Hepatocyte (in vitro differentiated cells): ENCODE data around the gene NINJ2. TPM values are rescaled to one million over a fixed set of nuclear protein-coding genes. Genes with fewer than 3 reads are reported as not detected.
"Not testable (repeated sequence)": the region's sequence is repeated elsewhere in the genome, so short reads cannot be mapped to it uniquely, and the experiment has no call there.

Experiments used
- DNase-seq: peaks from one replicate; pipeline ENCODE4 v3.0.0-alpha.2; 2016; ENCODE audit warnings: low spot score
- H2AFZ ChIP-seq: fragments of 200-600 bp; sonication (generic); 2 replicates; pipeline ENCODE4 v1.6.0; 2016; ENCODE audit warnings: antibody characterized with exemption, mild to moderate bottlenecking
- H3K27ac ChIP-seq: fragments of 200-600 bp; sonication (generic); 2 replicates; pipeline ENCODE4 v1.5.1; 2016; ENCODE audit warnings: mild to moderate bottlenecking
- H3K27me3 ChIP-seq: fragments of 200-600 bp; sonication (generic); 2 replicates; pipeline ENCODE4 v1.6.1; 2016
- H3K36me3 ChIP-seq: fragments of 200-600 bp; sonication (generic); replicated peaks from 2 replicates; pipeline ENCODE4 v1.5.1; 2016; ENCODE audit warnings: low read depth; ENCODE audit not compliant: insufficient read depth
- H3K4me1 ChIP-seq: fragments of 200-600 bp; sonication (generic); 2 replicates; pipeline ENCODE4 v1.5.1; 2016; ENCODE audit warnings: mild to moderate bottlenecking, moderate library complexity; ENCODE audit not compliant: insufficient read depth
- H3K4me2 ChIP-seq: fragments of 200-600 bp; sonication (generic); 2 replicates; pipeline ENCODE4 v1.6.0; 2016
- H3K4me3 ChIP-seq: fragments of 200-600 bp; sonication (generic); 2 replicates; pipeline ENCODE4 v1.5.1; 2016; ENCODE audit warnings: mild to moderate bottlenecking
- H3K79me2 ChIP-seq: fragments of 200-600 bp; sonication (generic); 2 replicates; pipeline ENCODE4 v1.6.0; 2017; ENCODE audit warnings: mild to moderate bottlenecking
- H3K9me2 ChIP-seq: fragments of 200-600 bp; sonication (generic); replicated peaks from 2 replicates; pipeline ENCODE4 v1.6.0; 2017; ENCODE audit warnings: mild to moderate bottlenecking; ENCODE audit not compliant: insufficient read depth
- H3K9me3 ChIP-seq: fragments of 200-600 bp; sonication (generic); 2 replicates; pipeline ENCODE4 v1.5.1; 2016; ENCODE audit warnings: low read depth, mild to moderate bottlenecking
- H4K20me1 ChIP-seq: fragments of 200-600 bp; sonication (generic); 2 replicates; pipeline ENCODE4 v1.6.0; 2016; ENCODE audit warnings: mild to moderate bottlenecking; ENCODE audit not compliant: insufficient read depth, poor library complexity, severe bottlenecking
- CTCF ChIP-seq: fragments of 200-600 bp; sonication (generic); IDR thresholded peaks from 2 replicates; pipeline ENCODE4 v1.5.1; 2016; ENCODE audit warnings: antibody characterized with exemption, mild to moderate bottlenecking; ENCODE audit not compliant: poor library complexity
- EZH2 ChIP-seq: fragments of 200-600 bp; sonication (generic); IDR thresholded peaks from 2 replicates; pipeline ENCODE4 v1.6.1; 2016; ENCODE audit warnings: antibody characterized with exemption, mild to moderate bottlenecking, borderline replicate concordance
- EZH2phosphoT487 ChIP-seq: fragments of 200-600 bp; sonication (generic); IDR thresholded peaks from one replicate; pipeline ENCODE4 v1.6.1; 2018; ENCODE audit warnings: antibody characterized with exemption, mild to moderate bottlenecking, low read depth, moderate library complexity; ENCODE audit not compliant: unreplicated experiment, severe bottlenecking
- WGBS: methylation state at CpG from one replicate; pipeline ENCODE4 v1.1.6; 2016; ENCODE audit warnings: low lambda C conversion rate; ENCODE audit errors: missing lambda C conversion rate; 5-methylcytosine and 5-hydroxymethylcytosine counted together
- polyA plus RNA-seq: library from polyadenylated mRNA; unstranded; fragments of >200 nt; fragmentation: Nextera tagmentation; extraction: Ambion mirVana; gene quantifications from 2 replicates; pipeline ENCODE4 v1.2.1, GENCODE V29; 2016
- total RNA-seq: library from RNA; depleted of rRNA; stranded (reverse); fragments of >200 nt; gene quantifications from 2 replicates; pipeline ENCODE4 v1.2.3, GENCODE V29; 2014

Gene NINJ2
- total and polyA plus RNA-seq, 2 experiments from 2014 or later = 0.70 to 2.1 TPM

DNA sequence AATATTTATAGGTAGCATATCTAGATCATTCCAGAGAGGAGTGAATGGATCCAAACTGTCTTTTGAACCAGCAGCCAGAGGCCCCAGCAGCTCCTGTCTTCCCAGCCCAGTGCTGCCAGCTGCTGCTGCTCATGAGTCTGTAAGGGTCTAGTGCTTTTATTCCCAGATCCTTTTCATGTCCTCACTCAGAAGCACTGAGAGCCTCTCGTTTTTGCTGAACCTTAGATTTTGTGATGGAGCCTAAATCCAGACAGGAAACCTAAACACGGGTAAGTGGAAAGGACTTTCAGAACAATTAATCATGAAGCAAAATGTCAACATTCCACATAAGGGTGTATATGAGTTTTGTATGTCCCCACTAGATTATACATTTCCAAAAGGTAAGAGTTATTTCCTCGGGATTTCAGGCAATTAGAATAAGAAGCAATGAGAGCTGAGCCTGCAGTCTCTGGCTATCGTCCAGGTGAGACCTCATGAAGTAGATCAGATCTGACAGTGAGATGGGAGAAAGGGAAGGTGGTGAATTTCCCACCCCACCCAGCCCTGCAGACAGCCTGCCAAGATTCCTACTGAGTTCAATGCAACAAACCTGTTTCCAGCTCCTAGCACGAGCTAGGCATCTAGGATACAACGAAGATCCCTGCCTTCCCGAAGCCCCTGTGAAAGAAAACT, 84.4 kb downstream of the NINJ2 start:
- no peak for DNase-seq
- no peak overlapping the region for H2AFZ ChIP-seq

GRCh38 chr12:577994-578747, 85.1 kb downstream of the NINJ2 start:
- 71% methylated on average over 19 of the region's 19 CpGs for WGBS
- not testable (repeated sequence) for H3K9me3 ChIP-seq, H3K79me2 ChIP-seq, DNase-seq, H3K27me3 ChIP-seq, H3K36me3 ChIP-seq, H4K20me1 ChIP-seq, H3K4me3 ChIP-seq, H3K9me2 ChIP-seq, H2AFZ ChIP-seq, H3K4me2 ChIP-seq
- peaks cover 29% of the 10 kb centered on the region for H3K4me1 ChIP-seq
- peak overlapping the region; percentile 45 for H3K27ac ChIP-seq

More for the DNA sequence above, 84.4 kb downstream of the NINJ2 start:
- Histone ChIP-seq H3K9me3 (no peaks in the 10 kb centered on the region), H3K36me3 (no peaks in the 10 kb centered on the region), H3K4me1 (peaks cover 29% of the 10 kb centered on the region), H3K4me2 (peak overlapping the region; percentile 18), H3K27me3 (no peaks in the 10 kb centered on the region), H4K20me1 (no peaks in the 10 kb centered on the region), H3K79me2 (no peaks in the 10 kb centered on the region), H3K4me3 (no peak overlapping the region), H3K27ac (peak overlapping the region; percentile 45), H3K9me2 (no peaks in the 10 kb centered on the region)
- WGBS = 36% methylated on average over 7 of the region's 7 CpGs
- no peak for TF ChIP-seq EZH2phosphoT487
- no peak for TF ChIP-seq EZH2
- TF ChIP-seq CTCF = no peak

DNA sequence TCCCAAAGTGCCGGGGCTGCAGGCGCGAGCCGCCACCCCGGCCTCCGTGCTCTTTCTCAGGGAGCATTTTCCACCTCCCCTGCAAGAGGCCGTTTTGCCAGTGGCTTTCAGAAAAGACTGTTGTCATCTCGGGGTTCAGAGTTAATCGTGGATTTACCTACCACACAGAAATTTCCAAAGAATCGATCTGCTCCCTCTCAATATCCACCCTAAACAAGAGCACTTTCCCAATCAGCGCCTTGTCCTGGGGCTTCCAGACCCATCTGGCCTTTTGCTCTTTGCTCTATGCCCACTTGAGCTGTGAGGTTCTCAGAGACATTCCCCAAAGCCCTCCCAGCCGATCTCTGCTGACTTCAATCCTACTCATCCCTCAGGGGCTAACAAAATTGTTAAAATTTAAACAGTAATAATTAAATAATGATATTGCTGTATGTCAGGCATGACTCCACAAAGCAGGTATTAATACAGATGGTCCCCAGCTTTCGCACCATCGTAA, 86.6 kb downstream of the NINJ2 start:
- Histone ChIP-seq H3K4me2 (peak overlapping the region; percentile 62), H3K27ac (peak overlapping the region; percentile 75), H3K4me1 (peaks cover 37% of the 10 kb centered on the region), H3K27me3 (no peaks in the 10 kb centered on the region), H3K4me3 (no peak overlapping the region), H3K9me2 (no peaks in the 10 kb centered on the region), H4K20me1 (no peaks in the 10 kb centered on the region), H2AFZ (peak overlapping the region; percentile 72), H3K79me2 (no peaks in the 10 kb centered on the region), H3K9me3 (no peaks in the 10 kb centered on the region), H3K36me3 (no peaks in the 10 kb centered on the region)
- DNase-seq = no peak
- WGBS = 95% methylated on average over 14 of the region's 14 CpGs
- TF ChIP-seq EZH2 (no peak), EZH2phosphoT487 (no peak), CTCF (no peak)
